Endothelial cell of umbilical vein (primary cell): Measurements from ENCODE around the gene ABCA7.

Experiments used
- CTCF ChIP-seq, 2 donors: IDR thresholded peaks; 1 replicate in 1 of 2; 2 replicates in 1 of 2; pipeline ENCODE4 v1.5.1; 2011; ENCODE audit warnings: low read length in 2 of 2, mild to moderate bottlenecking in 2 of 2, moderate library complexity in 2 of 2, control low read depth in 1 of 2, inconsistent platforms in 1 of 2, low read depth in 1 of 2; ENCODE audit not compliant: insufficient read depth in 1 of 2; ENCODE audit errors: extremely low read depth in 1 of 2
- EZH2 ChIP-seq: IDR thresholded peaks from 2 replicates; pipeline ENCODE4 v1.6.1; 2012; ENCODE audit warnings: borderline replicate concordance, low read depth, mild to moderate bottlenecking, moderate library complexity, low read length, inconsistent platforms; ENCODE audit not compliant: severe bottlenecking
- GATA2 ChIP-seq: IDR thresholded peaks from 2 replicates; pipeline ENCODE4 v1.7.0; 2011; ENCODE audit warnings: low read depth, mild to moderate bottlenecking, moderate library complexity, mixed read lengths, low read length; ENCODE audit not compliant: insufficient read length, insufficient read depth
- POLR2A ChIP-seq: IDR thresholded peaks from 2 replicates; pipeline ENCODE4 v1.6.1; 2012; ENCODE audit warnings: low read depth, mild to moderate bottlenecking, control low read depth, low read length

GRCh38 chr19:1003283-1003682 is 36.6 kb upstream of the ABCA7 start:
- TF ChIP-seq CTCF (IDR thresholded peaks at IDR 0.05; ENCODE audit: extremely low read depth in 1 of 2, insufficient read depth in 1 of 2, low read depth in 1 of 2, low read length in 2 of 2) (no peak), GATA2 (no peak), EZH2 (no peak), POLR2A (no peak)
